EH (cell line): ENCODE results near the gene NECTIN4.
A peak's percentile ranks its signal among the peaks of the same experiment; 100 is the strongest.

ENCODE experiments used
- DNase-seq: peaks from one replicate; pipeline ENCODE4 v3.0.0-alpha.2; 2015; ENCODE audit warnings: low read depth

NECTIN4 gene

GRCh38 chr1:161021970-161022353 is 67.4 kb downstream of the NECTIN4 start:
- DNase-seq = no peak

- DNase-seq = peak; percentile 49
Measured at GRCh38 chr1:161021165-161021969, 68.0 kb downstream of the NECTIN4 start.
